Measurements from ENCODE around the gene PDZD8. TPM values are rescaled to one million over a fixed set of nuclear protein-coding genes. Genes with fewer than 3 reads are reported as not detected.

PDZD8 gene
- polyA plus RNA-seq, 2 of the 4 experiments (the other 2 are of a cell fraction) = 27.4 to 76.7 TPM

GRCh38 chr10:117353684-117354083 is 21.6 kb downstream of the PDZD8 start:
- FAIRE-seq = no peak
- Histone ChIP-seq H3K4me1 (peaks cover 82% of the 10 kb centered on the region), H3K4me2 (peak overlapping the region; percentile 17), H3K27ac (peak overlapping the region in 1 of 2 experiments; percentile 52; a peak in 3 of 6 replicates), H3K4me3 (no peak overlapping the region), H3K9me3 (no peaks in the 10 kb centered on the region)
- POLR2A ChIA-PET = no interaction called here
- no peak for DNase-seq (ENCODE audit: low read depth in 1 of 2, low spot score in 1 of 2)
- TF ChIP-seq PHF8 (IDR thresholded peaks at IDR 0.05; ENCODE audit: borderline replicate concordance, low read depth) (no peak), RNF2 (IDR thresholded peaks at IDR 0.05; ENCODE audit: borderline replicate concordance, low read depth) (no peak)
- CTCF ChIA-PET = interaction anchor here (0.8 to 2.7 kb wide), 2 partner anchors 52 to 137 kb away, joined by 3 to 11 read pairs; no protein-coding TSS in a partner anchor
- no peak for ATAC-seq
- 84% methylated on average over 2 of the region's 2 CpGs for WGBS (ENCODE audit: missing lambda C conversion rate)

- ATAC-seq = no peak
Observed at GRCh38 chr10:117352724-117353123, 22.5 kb downstream of the PDZD8 start.

GRCh38 chr10:117351996-117352395 is 23.2 kb downstream of the PDZD8 start:
- CTCF ChIA-PET = no interaction called here
- Histone ChIP-seq H3K4me3 (no peak overlapping the region), H3K9me3 (no peaks in the 10 kb centered on the region), H3K4me2 (peak overlapping the region; percentile 55), H3K27ac (peak overlapping the region in 1 of 2 experiments; percentile 40; a peak in 1 of 6 replicates), H3K4me1 (peaks cover 94% of the 10 kb centered on the region)
- ATAC-seq = no peak
- POLR2A ChIA-PET = no interaction called here
- WGBS (ENCODE audit: missing lambda C conversion rate) = 82% methylated on average over 2 of the region's 2 CpGs
- TF ChIP-seq PHF8 (IDR thresholded peaks at IDR 0.05; ENCODE audit: borderline replicate concordance, low read depth) (no peak), ZSCAN20 (CRISPR knock-in tag; IDR thresholded peaks at IDR 0.05) (no peak), ZFP36 (IDR thresholded peaks at IDR 0.05; ENCODE audit: borderline replicate concordance, partially characterized antibody) (no peak), FOSB (CRISPR knock-in tag; IDR thresholded peaks at IDR 0.05) (no peak), EHF (CRISPR knock-in tag; IDR thresholded peaks at IDR 0.05) (no peak), ESRRA (IDR thresholded peaks at IDR 0.05; ENCODE audit: borderline replicate concordance, low read length) (no peak), CHD2 (IDR thresholded peaks at IDR 0.05; ENCODE audit: low read length, partially characterized antibody) (no peak), EHMT2 (IDR thresholded peaks at IDR 0.05; ENCODE audit: low read depth) (no peak), CBX8 (IDR thresholded peaks at IDR 0.05) (no peak), TFCP2L1 (CRISPR knock-in tag; IDR thresholded peaks at IDR 0.05) (no peak)
- TF ChIP-seq, protein P1, sequence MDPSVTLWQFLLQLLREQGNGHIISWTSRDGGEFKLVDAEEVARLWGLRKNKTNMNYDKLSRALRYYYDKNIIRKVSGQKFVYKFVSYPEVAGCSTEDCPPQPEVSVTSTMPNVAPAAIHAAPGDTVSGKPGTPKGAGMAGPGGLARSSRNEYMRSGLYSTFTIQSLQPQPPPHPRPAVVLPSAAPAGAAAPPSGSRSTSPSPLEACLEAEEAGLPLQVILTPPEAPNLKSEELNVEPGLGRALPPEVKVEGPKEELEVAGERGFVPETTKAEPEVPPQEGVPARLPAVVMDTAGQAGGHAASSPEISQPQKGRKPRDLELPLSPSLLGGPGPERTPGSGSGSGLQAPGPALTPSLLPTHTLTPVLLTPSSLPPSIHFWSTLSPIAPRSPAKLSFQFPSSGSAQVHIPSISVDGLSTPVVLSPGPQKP (IDR thresholded peaks at IDR 0.05; ENCODE audit: low read depth, low read length) = no peak
- no peak for FAIRE-seq
- DNase-seq (ENCODE audit: low read depth in 1 of 2, low spot score in 1 of 2) = no peak

More at GRCh38 chr10:117352724-117353123, 22.5 kb downstream of the PDZD8 start:
- FAIRE-seq = no peak
- POLR2A ChIA-PET = no interaction called here
- Histone ChIP-seq H3K9me3 (no peaks in the 10 kb centered on the region), H3K4me3 (no peak overlapping the region), H3K27ac (peak overlapping the region in 1 of 2 experiments; percentile 53; a peak in 1 of 6 replicates), H3K4me1 (peaks cover 87% of the 10 kb centered on the region), H3K4me2 (no peak overlapping the region)
- CTCF ChIA-PET = interaction anchor here (0.8 to 2.7 kb wide), 2 partner anchors 53 to 136 kb away, joined by 3 to 11 read pairs; no protein-coding TSS in a partner anchor
- TF ChIP-seq CHD4 (IDR thresholded peaks at IDR 0.05; ENCODE audit: borderline replicate concordance) = no peak
- no peak for TF ChIP-seq CBX8 (IDR thresholded peaks at IDR 0.05)
- no peak for TF ChIP-seq CHD2 (IDR thresholded peaks at IDR 0.05; ENCODE audit: low read length, partially characterized antibody)
- no peak for TF ChIP-seq RFX5 (IDR thresholded peaks at IDR 0.05)
- TF ChIP-seq, protein P1 (IDR thresholded peaks at IDR 0.05; ENCODE audit: low read depth, low read length) = no peak
- TF ChIP-seq BHLHE40 (IDR thresholded peaks at IDR 0.05; ENCODE audit: low read depth, low read length) = no peak
- TF ChIP-seq JUN (IDR thresholded peaks at IDR 0.05) = no peak
- no peak for TF ChIP-seq SMC3 (IDR thresholded peaks at IDR 0.05)
- TF ChIP-seq MAFK (IDR thresholded peaks at IDR 0.05; ENCODE audit: partially characterized antibody) = no peak
- TF ChIP-seq TP53 (CRISPR knock-in tag; IDR thresholded peaks at IDR 0.05) = no peak
- no peak for TF ChIP-seq RCOR1 (IDR thresholded peaks at IDR 0.05; ENCODE audit: low read depth, low read length)
- TF ChIP-seq, protein P2, sequence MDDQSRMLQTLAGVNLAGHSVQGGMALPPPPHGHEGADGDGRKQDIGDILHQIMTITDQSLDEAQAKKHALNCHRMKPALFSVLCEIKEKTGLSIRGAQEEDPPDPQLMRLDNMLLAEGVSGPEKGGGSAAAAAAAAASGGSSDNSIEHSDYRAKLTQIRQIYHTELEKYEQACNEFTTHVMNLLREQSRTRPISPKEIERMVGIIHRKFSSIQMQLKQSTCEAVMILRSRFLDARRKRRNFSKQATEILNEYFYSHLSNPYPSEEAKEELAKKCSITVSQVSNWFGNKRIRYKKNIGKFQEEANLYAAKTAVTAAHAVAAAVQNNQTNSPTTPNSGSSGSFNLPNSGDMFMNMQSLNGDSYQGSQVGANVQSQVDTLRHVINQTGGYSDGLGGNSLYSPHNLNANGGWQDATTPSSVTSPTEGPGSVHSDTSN (IDR thresholded peaks at IDR 0.05) = no peak
- TF ChIP-seq CEBPB (IDR thresholded peaks at IDR 0.05) = no peak
- TF ChIP-seq ZNF302 (CRISPR knock-in tag; IDR thresholded peaks at IDR 0.05) = no peak
- TF ChIP-seq NPAS2 (CRISPR knock-in tag; IDR thresholded peaks at IDR 0.05; ENCODE audit: borderline replicate concordance) = no peak
- TF ChIP-seq PHF8 (IDR thresholded peaks at IDR 0.05; ENCODE audit: borderline replicate concordance, low read depth) = no peak
- DNase-seq (ENCODE audit: low read depth in 1 of 2, low spot score in 1 of 2) = no peak
- 78% methylated on average over 2 of the region's 2 CpGs for WGBS (ENCODE audit: missing lambda C conversion rate)

Data from A549 (cell line).